T47D (cell line): ENCODE data around the gene BDNF.
"Not testable (repeated sequence)": the region's sequence is repeated elsewhere in the genome, so short reads cannot be mapped to it uniquely, and the experiment has no call there.

Source experiments
- DNase-seq, 2 experiments: peaks; one replicate each; pipeline versions ENCODE4 v3.0.0 to v3.0.0-alpha.2; 2011 to 2012; ENCODE audit warnings: low read depth in 1 of 2, low spot score in 1 of 2
- JUND ChIP-seq: IDR thresholded peaks from 2 replicates; pipeline ENCODE4 v1.6.1; 2012; ENCODE audit warnings: low read depth
- in situ Hi-C: cut with HindIII; loops from 2 replicates; pipeline ENCODE4 v1.10.0; 2016; ENCODE audit warnings: low sequenced_read_pairs, low pct_unique_long_range_greater_than_20kb

The BDNF gene

DNA sequence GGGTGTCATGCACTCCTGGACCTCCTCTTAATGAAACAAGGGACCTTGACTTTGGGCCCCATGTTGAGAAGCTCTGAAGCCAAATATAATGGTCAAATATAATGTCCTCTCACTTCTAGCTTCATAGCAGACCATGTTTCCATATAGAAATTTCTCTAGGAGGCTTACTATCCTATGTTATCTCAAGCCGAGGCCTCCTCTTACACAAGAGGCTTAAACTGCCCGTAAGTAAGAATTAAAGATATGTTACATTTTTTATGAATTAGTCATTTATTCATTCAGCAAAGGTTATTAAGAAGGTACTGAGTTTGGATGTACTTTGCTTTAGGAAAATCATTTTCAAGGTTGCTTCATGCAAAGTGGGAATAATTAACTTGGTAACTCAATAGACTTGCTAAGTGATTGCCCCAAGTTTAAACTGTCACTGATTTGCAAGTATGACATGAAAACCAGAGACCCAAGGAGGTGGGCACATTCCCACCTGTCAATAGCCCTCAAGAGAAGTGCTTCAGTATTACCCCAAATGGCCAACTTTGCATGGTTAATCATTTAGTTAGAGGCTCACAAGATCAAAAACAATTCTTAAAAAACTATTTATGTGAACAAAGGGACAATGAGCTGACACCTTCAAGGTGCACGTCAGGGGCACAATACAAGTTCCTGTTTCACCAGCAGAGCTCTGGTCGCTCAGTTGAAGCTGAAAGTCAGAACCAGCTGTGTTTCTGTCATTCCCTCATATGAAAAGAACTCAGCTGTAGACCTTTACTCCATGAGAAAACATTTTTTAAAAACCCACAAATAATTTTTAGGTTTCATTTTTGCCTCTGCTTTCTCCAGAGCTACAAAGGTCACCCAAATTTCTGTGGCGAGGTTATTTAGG is 20.9 kb downstream of the BDNF start:
- in situ Hi-C loops, result no loop called here
- no peak for TF ChIP-seq JUND
- no peak for DNase-seq

- TF ChIP-seq JUND, result no peak
- in situ Hi-C loops, result no loop called here
- no peak for DNase-seq
Measured at GRCh38 chr11:27678242-27678641, 22.0 kb downstream of the BDNF start.

DNA sequence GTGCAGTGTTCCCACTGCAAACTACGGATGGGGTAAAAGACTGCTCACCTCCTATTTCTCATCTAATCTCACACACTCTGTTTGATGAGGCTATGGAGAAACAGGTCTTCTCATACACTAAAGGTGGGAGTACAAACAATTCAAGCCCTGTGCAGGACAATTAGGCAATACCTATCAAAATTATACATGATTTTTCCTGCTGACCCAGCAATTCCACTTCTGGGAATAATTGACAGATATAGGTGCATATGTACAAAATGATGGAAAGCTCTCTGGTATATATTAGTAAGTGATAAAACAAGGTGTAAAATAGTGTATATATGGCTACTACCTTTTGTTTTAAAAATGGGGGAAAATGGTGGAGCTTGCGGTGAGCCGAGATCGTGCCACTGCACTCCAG is 23.1 kb downstream of the BDNF start:
- in situ Hi-C loops, result no loop called here
- DNase-seq, result no peak
- TF ChIP-seq JUND, result no peak

DNA sequence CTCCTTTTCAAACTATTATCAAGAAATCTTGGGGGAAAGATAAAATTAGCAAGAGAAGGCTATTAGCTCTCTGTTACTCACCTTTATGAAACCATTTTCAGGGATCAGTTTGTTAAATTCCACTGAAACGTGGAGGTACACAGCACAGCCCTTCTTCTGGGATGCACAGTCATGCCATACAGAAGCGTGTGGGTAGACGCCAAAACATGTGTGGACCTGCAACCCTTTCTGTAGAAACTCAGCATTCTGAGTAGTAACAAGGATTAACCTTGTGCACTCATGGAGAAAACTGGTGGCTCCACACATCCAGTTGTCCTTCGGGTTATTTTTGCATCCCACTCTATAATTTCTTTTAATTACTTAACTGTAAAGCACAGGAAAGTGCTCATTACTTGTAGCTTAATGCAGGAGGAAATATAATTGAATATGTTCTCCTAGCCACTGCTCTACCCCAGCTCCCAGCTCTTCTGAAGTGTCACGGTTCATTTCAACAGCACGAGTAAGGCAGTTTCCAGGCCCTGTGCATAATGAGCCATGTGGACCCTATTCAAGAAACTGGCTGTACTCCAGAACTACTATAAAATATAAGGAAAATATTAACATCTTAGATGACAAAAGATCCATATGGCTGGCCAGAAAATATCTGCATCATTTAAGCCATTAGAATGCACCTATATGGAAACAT is 26.1 kb downstream of the BDNF start:
- DNase-seq, result no peak
- no peak for TF ChIP-seq JUND
- in situ Hi-C loops, result no loop called here

- in situ Hi-C loops, result no loop called here
- DNase-seq, result no peak
- TF ChIP-seq JUND, result no peak
Measured at GRCh38 chr11:27672836-27673464, 27.3 kb downstream of the BDNF start.

DNA sequence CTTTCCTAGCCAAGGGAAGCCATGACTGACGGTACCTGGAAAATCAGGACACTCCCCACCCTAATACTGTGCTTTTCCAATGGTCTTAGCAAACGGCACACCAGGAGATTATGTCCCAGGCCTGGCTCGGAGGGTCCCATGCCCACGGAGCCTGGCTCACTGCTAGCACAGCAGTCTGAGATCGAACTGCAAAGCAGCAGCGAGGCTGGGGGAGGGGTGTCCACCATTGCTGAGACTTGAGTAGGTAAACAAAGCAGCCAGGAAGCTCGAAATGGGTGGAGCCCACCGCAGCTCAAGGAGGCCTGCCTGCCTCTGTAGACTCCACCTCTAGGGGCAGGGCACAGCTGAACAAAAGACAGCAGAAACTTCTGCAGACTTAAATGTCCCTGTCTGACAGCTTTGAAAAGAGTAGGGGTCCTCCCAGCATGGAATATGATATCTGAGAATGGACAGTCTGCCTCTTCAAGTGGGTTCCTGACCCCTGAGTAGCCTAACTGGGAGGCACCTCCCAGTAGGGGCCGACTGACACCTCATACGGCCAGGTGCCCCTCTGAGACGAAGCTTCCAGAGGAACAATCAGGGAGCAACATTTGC is 34.6 kb downstream of the BDNF start:
- DNase-seq, in situ Hi-C loops: not testable (repeated sequence)

- in situ Hi-C loops, result no loop called here
- TF ChIP-seq JUND, result no peak
- no peak for DNase-seq
Measured at GRCh38 chr11:27663326-27663725, 36.9 kb downstream of the BDNF start.

DNA sequence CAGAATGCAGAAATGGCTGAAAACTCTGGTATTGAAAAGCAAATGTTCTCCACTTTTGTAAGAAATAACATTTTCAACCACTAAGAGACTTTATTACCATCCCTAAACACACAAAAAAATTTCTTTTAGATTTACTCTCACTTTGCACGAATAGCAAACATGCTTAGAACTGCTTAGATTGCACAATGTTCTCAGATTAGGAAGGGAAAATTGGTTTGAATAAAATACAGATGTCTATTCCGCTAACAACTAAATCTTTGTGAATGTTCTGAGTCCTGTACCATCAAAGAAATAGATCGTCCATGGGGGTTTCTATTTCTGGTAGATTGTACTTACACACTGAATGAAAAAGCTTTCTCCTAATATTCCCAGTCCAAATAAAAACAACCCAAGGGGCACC is 40.1 kb downstream of the BDNF start:
- DNase-seq, result no peak
- no peak for TF ChIP-seq JUND
- in situ Hi-C loops, result no loop called here

GRCh38 chr11:27658535-27659236 is 41.6 kb downstream of the BDNF start:
- TF ChIP-seq JUND, result no peak
- DNase-seq, result no peak
- in situ Hi-C loops, result no loop called here

DNA sequence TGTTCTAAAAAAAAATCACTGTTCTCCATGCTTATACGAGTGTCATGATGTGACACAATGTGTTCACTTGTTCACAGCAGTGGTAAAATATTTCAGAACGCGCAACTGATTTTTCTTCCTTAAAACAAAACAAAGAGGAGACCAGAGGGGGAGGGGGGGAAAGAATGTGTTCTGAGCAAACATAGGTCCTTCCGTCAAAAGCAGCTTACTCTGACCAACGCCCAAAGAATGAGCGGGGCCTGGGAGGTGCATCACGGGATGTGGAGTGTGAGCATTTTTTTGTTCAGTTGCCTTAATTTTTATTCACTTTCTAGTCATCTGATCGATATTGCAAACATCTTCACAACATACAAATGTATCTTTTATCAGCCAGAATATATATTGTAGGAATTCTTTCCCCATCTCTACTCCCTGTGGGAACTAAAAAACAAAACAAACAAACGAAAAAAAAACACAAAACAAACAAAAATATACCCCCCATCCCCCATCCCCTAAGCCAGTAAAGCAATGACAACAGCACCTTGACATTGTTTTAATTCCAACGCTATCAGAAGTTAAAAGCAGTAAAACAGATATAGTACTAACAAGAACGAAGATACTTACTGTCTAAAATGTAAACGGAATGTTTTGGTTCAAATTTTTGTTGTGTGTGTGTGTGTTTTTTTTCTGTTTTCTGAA is 43.3 kb downstream of the BDNF start:
- no peak for TF ChIP-seq JUND
- DNase-seq, result no peak
- in situ Hi-C loops, result no loop called here

GRCh38 chr11:27656320-27656719 is 43.9 kb downstream of the BDNF start:
- TF ChIP-seq JUND, result no peak
- DNase-seq, result no peak
- in situ Hi-C loops, result no loop called here

GRCh38 chr11:27653990-27654758 is 46.1 kb downstream of the BDNF start:
- in situ Hi-C loops, result no loop called here
- no peak for TF ChIP-seq JUND
- DNase-seq, result no peak
